K562 (cell line): ENCODE measurements around the gene TDRD10. TPM values are rescaled to one million over a fixed set of nuclear protein-coding genes. Genes with fewer than 3 reads are reported as not detected.

Experiments
- CLOCK ChIP-seq: fragments of 250-450 bp; sonication (Bioruptor Pico); IDR thresholded peaks from 2 replicates; pipeline ENCODE4 v1.4.0; 2020; ENCODE audit warnings: mild to moderate bottlenecking, moderate library complexity, borderline replicate concordance
- EZH2 ChIP-seq: IDR thresholded peaks from 2 replicates; pipeline ENCODE4 v1.6.1; 2012; ENCODE audit warnings: low read depth, mild to moderate bottlenecking, inconsistent platforms, low read length, borderline replicate concordance
- FOXJ2 ChIP-seq: fragments of 200-800 bp; sonication (Bioruptor generic); IDR thresholded peaks from 2 replicates; pipeline ENCODE4 v1.6.1; 2016; ENCODE audit warnings: missing genetic modification characterization, missing compliant biosample characterization
- FOXJ3 ChIP-seq: sonication (generic); formaldehyde crosslinking; IDR thresholded peaks from 2 replicates; pipeline ENCODE4 v1.4.0; 2020; ENCODE audit warnings: mild to moderate bottlenecking, missing genetic modification reagents
- GABPB2 ChIP-seq: fragments of 250-450 bp; sonication (Bioruptor Pico); conservative IDR thresholded peaks from 2 replicates; pipeline ENCODE4 v1.5.1; 2021; ENCODE audit warnings: mild to moderate bottlenecking
- HBP1 ChIP-seq: fragments of 450-650 bp; formaldehyde crosslinking; IDR thresholded peaks from 2 replicates; pipeline ENCODE4 v1.4.0; 2022; ENCODE audit warnings: missing genetic modification characterization
- MXI1 ChIP-seq: IDR thresholded peaks from 2 replicates; pipeline ENCODE4 v1.6.1; 2011; ENCODE audit warnings: low read depth, mild to moderate bottlenecking, improper control_type of control experiment, low read length
- NFIC ChIP-seq: fragments of 450-650 bp; IDR thresholded peaks from 2 replicates; pipeline ENCODE4 v1.6.1; 2017; ENCODE audit warnings: mild to moderate bottlenecking, inconsistent platforms
- NONO ChIP-seq, 2 experiments: fragments of 200-400 bp in 1 of 2; fragments of 450-650 bp in 1 of 2; formaldehyde crosslinking in 1 of 2; IDR thresholded peaks; 2 replicates each; pipeline ENCODE4 v1.6.1; 2017; ENCODE audit warnings: low read depth in 2 of 2, mild to moderate bottlenecking in 2 of 2, moderate library complexity in 2 of 2, low read length in 1 of 2
- RHOXF2B ChIP-seq: fragments of 250-450 bp; sonication (Bioruptor Pico); conservative IDR thresholded peaks from 2 replicates; pipeline ENCODE4 v1.5.1; 2021
- SAFB2 ChIP-seq: fragments of 200-400 bp; formaldehyde crosslinking; IDR thresholded peaks from 2 replicates; pipeline ENCODE4 v1.6.1; 2018; ENCODE audit warnings: borderline replicate concordance, low read length, low read depth, moderate library complexity; ENCODE audit not compliant: severe bottlenecking
- TEAD1 ChIP-seq, 2 experiments: fragments of 450-650 bp in 1 of 2; sonication (generic) in 1 of 2; formaldehyde crosslinking; IDR thresholded peaks; 2 replicates each; pipeline versions ENCODE4 v1.4.0 to v1.8.0; 2020 to 2022; ENCODE audit warnings: mild to moderate bottlenecking in 2 of 2, missing genetic modification reagents in 1 of 2
- TEAD2 ChIP-seq: fragments of 450-650 bp; IDR thresholded peaks from 2 replicates; pipeline ENCODE4 v1.6.1; 2016; ENCODE audit warnings: missing genetic modification characterization, control low read depth, missing compliant biosample characterization
- THRA ChIP-seq: fragments of 450-650 bp; IDR thresholded peaks from 2 replicates; pipeline ENCODE4 v1.6.1; 2017; ENCODE audit warnings: mild to moderate bottlenecking, moderate library complexity
- THRAP3 ChIP-seq: fragments of 450-650 bp; IDR thresholded peaks from 2 replicates; pipeline ENCODE4 v1.6.1; 2016; ENCODE audit warnings: mild to moderate bottlenecking, inconsistent platforms, borderline replicate concordance
- U2AF2 ChIP-seq: fragments of 200-400 bp; formaldehyde crosslinking; optimal IDR thresholded peaks from 2 replicates; pipeline ENCODE3; 2017; ENCODE audit warnings: low read depth, mild to moderate bottlenecking, low read length
- XRCC4 ChIP-seq: IDR thresholded peaks from one replicate; pipeline ENCODE4 v1.6.1; 2011; ENCODE audit not compliant: insufficient read depth, insufficient read length; ENCODE audit errors: extremely low read depth
- ZNF740 ChIP-seq, 3 experiments: fragments of 200-800 bp in 1 of 3; sonication (Bioruptor generic) in 1 of 3; sonication (generic) in 1 of 3; formaldehyde crosslinking in 1 of 3; IDR thresholded peaks; 2 replicates each; pipeline versions ENCODE4 v1.6.1 to v1.8.0; 2016 to 2022; ENCODE audit warnings: mild to moderate bottlenecking in 2 of 3, missing compliant biosample characterization in 2 of 3, missing genetic modification characterization in 2 of 3, missing genetic modification reagents in 1 of 3
- polyA plus RNA-seq, 8 experiments: library from polyadenylated mRNA; depleted of rRNA in 4 of 8; stranded (reverse) in 5 of 8; unstranded in 3 of 8; fragments of >200 nt; fragmentation: Nextera tagmentation in 2 of 8; fragmentation: Illumina TruSeq in 1 of 8; extraction: Ambion mirVana in 2 of 8; extraction: Trizol in 1 of 8; gene quantifications; 2 replicates each; pipeline versions ENCODE4 v1.2.1 to v1.2.3, GENCODE V29; 2011 to 2014; ENCODE audit warnings: inconsistent platforms in 1 of 8, missing spikeins in 1 of 8
- total RNA-seq, 7 experiments: library from RNA; depleted of rRNA in 6 of 7; stranded (reverse); fragments of >200 nt in 6 of 7; fragmentation: Illumina TruSeq in 2 of 7; extraction: Trizol in 2 of 7; gene quantifications; 2 replicates each; pipeline versions ENCODE4 v1.2.1 to v1.2.3, GENCODE V29; 2011 to 2021; ENCODE audit warnings: low replicate concordance in 1 of 7
- TF ChIP-seq, protein P1 (sequence below): sonication (generic); formaldehyde crosslinking; IDR thresholded peaks from 2 replicates; pipeline ENCODE4 v1.9.0; 2022; ENCODE audit warnings: mild to moderate bottlenecking, missing genetic modification reagents
- TF ChIP-seq, protein P2 (sequence below): sonication (generic); formaldehyde crosslinking; IDR thresholded peaks from 2 replicates; pipeline ENCODE4 v1.9.0; 2022; ENCODE audit warnings: mild to moderate bottlenecking, missing genetic modification reagents

Gene TDRD10
- total and polyA plus RNA-seq, 9 of the 15 experiments (the other 6 are each of a cell fraction or from before 2014, with no cell fraction given), result not detected

DNA sequence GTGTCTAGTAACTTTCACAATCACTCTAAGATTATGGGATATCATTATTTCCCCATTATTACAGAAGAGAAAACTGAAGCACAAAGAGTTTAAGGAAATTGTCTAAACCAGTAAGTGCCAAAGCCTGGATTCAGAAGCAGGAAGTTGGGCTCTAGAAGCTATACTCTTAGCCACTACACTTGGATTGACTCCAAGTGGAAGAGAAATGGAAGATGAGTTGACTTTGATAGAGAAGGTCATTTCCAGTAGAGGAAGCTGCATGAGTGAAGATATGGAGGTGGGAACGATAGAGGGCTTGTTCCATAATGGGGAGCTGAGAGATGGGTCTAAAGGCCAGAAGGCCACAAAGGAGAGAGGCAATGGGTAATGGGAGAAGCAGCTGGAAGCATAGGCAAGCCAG lies 11.7 kb upstream of the TDRD10 start (continued):
- TF ChIP-seq NONO (IDR thresholded peaks at IDR 0.05; ENCODE audit: low read depth in 2 of 2, low read length in 1 of 2) (no peak), RHOXF2B (CRISPR knock-in tag) (no peak), HBP1 (CRISPR knock-in tag) (no peak), TEAD1 (CRISPR knock-in tag; IDR thresholded peaks at IDR 0.05) (no peak), CLOCK (CRISPR knock-in tag) (no peak), XRCC4 (no peak), U2AF2 (no peak), TEAD2 (tag) (no peak), ZNF740 (CRISPR knock-in tag; IDR thresholded peaks at IDR 0.05) (no peak), ZNF740 (tag; IDR thresholded peaks at IDR 0.05) (no peak), FOXJ3 (CRISPR knock-in tag) (no peak), THRAP3 (no peak), THRA (no peak), SAFB2 (no peak), NFIC (peak; percentile 92), MXI1 (no peak), FOXJ2 (tag) (no peak), EZH2 (no peak), GABPB2 (no peak)
- TF ChIP-seq, protein P1, sequence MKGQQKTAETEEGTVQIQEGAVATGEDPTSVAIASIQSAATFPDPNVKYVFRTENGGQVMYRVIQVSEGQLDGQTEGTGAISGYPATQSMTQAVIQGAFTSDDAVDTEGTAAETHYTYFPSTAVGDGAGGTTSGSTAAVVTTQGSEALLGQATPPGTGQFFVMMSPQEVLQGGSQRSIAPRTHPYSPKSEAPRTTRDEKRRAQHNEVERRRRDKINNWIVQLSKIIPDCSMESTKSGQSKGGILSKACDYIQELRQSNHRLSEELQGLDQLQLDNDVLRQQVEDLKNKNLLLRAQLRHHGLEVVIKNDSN (CRISPR knock-in tag), result no peak
- TF ChIP-seq, protein P2, sequence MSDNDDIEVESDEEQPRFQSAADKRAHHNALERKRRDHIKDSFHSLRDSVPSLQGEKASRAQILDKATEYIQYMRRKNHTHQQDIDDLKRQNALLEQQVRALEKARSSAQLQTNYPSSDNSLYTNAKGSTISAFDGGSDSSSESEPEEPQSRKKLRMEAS, result no peak
